SH-SY5Y (cell line): Measurements from ENCODE around the gene TBC1D32.

Experiments used
- GATA2 ChIP-seq: IDR thresholded peaks from 2 replicates; pipeline ENCODE4 v1.6.1; 2011; ENCODE audit warnings: mild to moderate bottlenecking, low read depth, low read length
- GATA3 ChIP-seq: IDR thresholded peaks from 2 replicates; pipeline ENCODE4 v1.6.1; 2011; ENCODE audit warnings: low read depth, mild to moderate bottlenecking, low read length, moderate library complexity

DNA sequence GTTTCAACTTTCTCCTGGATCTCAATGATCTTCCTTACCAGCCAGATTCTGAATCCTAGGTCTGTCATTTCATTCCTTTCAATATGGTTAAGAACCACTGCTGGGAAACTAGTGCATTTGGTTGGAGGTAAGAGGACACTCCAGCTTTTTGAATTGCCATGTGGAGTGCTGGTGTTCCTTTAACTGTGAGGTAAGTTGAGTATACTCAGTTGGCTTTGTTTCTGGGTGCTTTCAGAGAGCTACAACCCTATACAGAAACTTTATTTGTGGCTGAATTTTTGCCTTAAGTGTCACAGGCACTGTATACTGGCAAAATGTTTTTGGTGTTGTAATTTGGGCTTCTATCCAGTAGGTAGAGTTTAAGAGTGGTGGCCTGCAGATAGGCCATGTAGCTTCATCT lies 175.8 kb downstream of the TBC1D32 start:
- TF ChIP-seq GATA2 (no peak), GATA3 (no peak)
